Naive thymus-derived CD4-positive, alpha-beta T cell (primary cell): ENCODE measurements around the gene CORO2B. TPM values are rescaled to one million over a fixed set of nuclear protein-coding genes. Genes with fewer than 3 reads are reported as not detected.

ENCODE experiments used
- ATAC-seq: fragments of 150-1000 bp; cut with Tn5 transposase; 2 replicates; pipeline ENCODE4 v1.10.0; 2021; ENCODE audit warnings: mild to moderate bottlenecking, moderate library complexity
- CTCF ChIA-PET: fragments of 350-600 bp; sonication (Branson Sonifier 250); formaldehyde crosslinking; loops from one replicate; lab custom pipeline; 2021; ENCODE audit warnings: antibody characterized with exemption; lab: Charles Lee
- POLR2A ChIA-PET: fragments of 350-600 bp; sonication (Branson Sonifier 250); formaldehyde crosslinking; loops from one replicate; lab custom pipeline; 2021; ENCODE audit warnings: antibody characterized with exemption, inconsistent platforms; lab: Charles Lee
- DNase-seq, 9 donors: peaks; one replicate each; pipeline versions ENCODE4 v3.0.0 to v3.0.0-alpha.2; 2020 to 2022; ENCODE audit warnings: mixed read lengths in 1 of 9
- H3K27ac ChIP-seq: one replicate; pipeline ENCODE4 v1.7.0; 2013; ENCODE audit warnings: mild to moderate bottlenecking, low read depth, low read length, moderate library complexity
- H3K27me3 ChIP-seq, 2 donors: one replicate each; pipeline ENCODE4 v1.7.0; 2013; ENCODE audit warnings: low read length in 2 of 2, mild to moderate bottlenecking in 2 of 2, moderate library complexity in 2 of 2; ENCODE audit not compliant: control insufficient read depth in 2 of 2, insufficient read depth in 2 of 2
- H3K36me3 ChIP-seq, 3 experiments: 1 replicate in 2 of 3; 2 replicates in 1 of 3; pipeline ENCODE4 v1.7.0; 2013; ENCODE audit warnings: low read length in 3 of 3, mild to moderate bottlenecking in 3 of 3, moderate library complexity in 1 of 3; ENCODE audit not compliant: insufficient read depth in 3 of 3, control insufficient read depth in 2 of 3
- H3K4me1 ChIP-seq, 2 donors: one replicate each; pipeline ENCODE4 v1.7.0; 2013; ENCODE audit warnings: low read length in 2 of 2, mild to moderate bottlenecking in 2 of 2, moderate library complexity in 1 of 2; ENCODE audit not compliant: control insufficient read depth in 2 of 2, insufficient read depth in 2 of 2
- H3K4me3 ChIP-seq: 2 replicates; pipeline ENCODE4 v1.7.0; 2013; ENCODE audit warnings: mild to moderate bottlenecking, low read length
- H3K9me3 ChIP-seq, 3 experiments: 1 replicate in 2 of 3; 2 replicates in 1 of 3; pipeline ENCODE4 v1.7.0; 2013; ENCODE audit warnings: low read length in 3 of 3; ENCODE audit not compliant: control insufficient read depth in 2 of 3
- H3K27ac Mint-ChIP-seq, 9 donors: one replicate each; pipeline ENCODE4 v1.8.0; 2020 to 2022; ENCODE audit warnings: mixed read lengths in 9 of 9, mild to moderate bottlenecking in 8 of 9, moderate library complexity in 5 of 9, inconsistent platforms in 2 of 9
- H3K27me3 Mint-ChIP-seq, 5 donors: one replicate each; pipeline ENCODE4 v1.8.0; 2021 to 2022; ENCODE audit warnings: mixed read lengths in 5 of 5, mild to moderate bottlenecking in 1 of 5
- H3K36me3 Mint-ChIP-seq, 5 donors: one replicate each; pipeline ENCODE4 v1.8.0; 2020 to 2022; ENCODE audit warnings: mixed read lengths in 5 of 5, mild to moderate bottlenecking in 3 of 5, inconsistent platforms in 1 of 5
- H3K4me1 Mint-ChIP-seq, 7 donors: one replicate each; pipeline ENCODE4 v1.8.0; 2020 to 2022; ENCODE audit warnings: mixed read lengths in 7 of 7, mild to moderate bottlenecking in 3 of 7, inconsistent platforms in 1 of 7
- H3K4me3 Mint-ChIP-seq, 10 donors: one replicate each; pipeline ENCODE4 v1.8.0; 2020 to 2022; ENCODE audit warnings: mild to moderate bottlenecking in 10 of 10, mixed read lengths in 10 of 10, moderate library complexity in 6 of 10, inconsistent platforms in 2 of 10
- H3K9me3 Mint-ChIP-seq, 11 donors: one replicate each; pipeline ENCODE4 v1.8.0; 2020 to 2022; ENCODE audit warnings: mixed read lengths in 11 of 11, mild to moderate bottlenecking in 4 of 11, inconsistent platforms in 1 of 11, moderate library complexity in 1 of 11
- intact Hi-C, 2 donors: fragments of 100-400 bp; cut with micrococcal nuclease; formaldehyde crosslinking; loops; one replicate each; pipeline ENCODE4 v1.15.1; 2023
- polyA plus RNA-seq, 2 donors: library from polyadenylated mRNA; unstranded; fragments of 300-500 nt; fragmentation: Illumina TruSeq; gene quantifications; one replicate each; pipeline ENCODE4 v1.2.3, GENCODE V29; 2021
- total RNA-seq, 6 experiments: library from RNA in 5 of 6; stranded (reverse) in 5 of 6; gene quantifications; 1 replicate in 5 of 6; 2 replicates in 1 of 6; pipeline ENCODE4 v1.2.3 and lab custom pipeline; 2021 to 2026

CORO2B gene
- total and polyA plus RNA-seq, 7 experiments from 2014 or later = 0.15 TPM; not detected in 6

- Mint-ChIP-seq H3K9me3 (no peaks in the 10 kb centered on the region), H3K36me3 (no peaks in the 10 kb centered on the region), H3K4me3 (no peak overlapping the region), H3K27me3 (peaks cover 0 to 18% (median 0%) of the 10 kb centered on the region in 5 donors), H3K27ac (no peak overlapping the region), H3K4me1 (peaks cover 0 to 7% (median 4%) of the 10 kb centered on the region in 7 donors)
- Histone ChIP-seq H3K36me3 (no peaks in the 10 kb centered on the region), H3K27me3 (no peaks in the 10 kb centered on the region), H3K4me3 (no peak overlapping the region), H3K27ac (no peak overlapping the region), H3K4me1 (no peaks in the 10 kb centered on the region), H3K9me3 (no peaks in the 10 kb centered on the region)
- CTCF ChIA-PET = interaction anchor here (1.2 kb wide), 1 partner anchor 146 kb away, joined by 9 read pairs; no protein-coding TSS in a partner anchor
- intact Hi-C loops = loop anchor here (1.0 kb wide), 3 partner anchors 53 to 145 kb away; no protein-coding TSS in a partner anchor
- DNase-seq = no peak
- no peak for ATAC-seq
- POLR2A ChIA-PET = no interaction called here
Observed at GRCh38 chr15:68729789-68730411, 151.1 kb downstream of the CORO2B start.

GRCh38 chr15:68730471-68730919 lies 151.7 kb downstream of the CORO2B start:
- ChIA-PET CTCF (interaction anchor here (1.9 kb wide), 1 partner anchor 145 kb away, joined by 11 read pairs; no protein-coding TSS in a partner anchor), POLR2A (no interaction called here)
- no peak overlapping the region for H3K27ac Mint-ChIP-seq
- intact Hi-C loops = loop anchor here (1.0 kb wide), 3 partner anchors 53 to 145 kb away; no protein-coding TSS in a partner anchor
- Histone ChIP-seq H3K4me1 (no peaks in the 10 kb centered on the region), H3K27ac (no peak overlapping the region), H3K9me3 (no peaks in the 10 kb centered on the region), H3K36me3 (no peaks in the 10 kb centered on the region), H3K27me3 (no peaks in the 10 kb centered on the region), H3K4me3 (no peak overlapping the region)
- peaks cover 0 to 7% (median 4%) of the 10 kb centered on the region in 7 donors for H3K4me1 Mint-ChIP-seq
- DNase-seq = peak in 6 of 9 donors; percentile 8 to 40 (median 18)
- no peak for ATAC-seq
- H3K27me3 Mint-ChIP-seq = peaks cover 0 to 18% (median 0%) of the 10 kb centered on the region in 5 donors
- no peaks in the 10 kb centered on the region for H3K9me3 Mint-ChIP-seq
- H3K4me3 Mint-ChIP-seq = no peak overlapping the region
- no peaks in the 10 kb centered on the region for H3K36me3 Mint-ChIP-seq

- H3K27ac Mint-ChIP-seq = no peak overlapping the region
- intact Hi-C loops = loop anchor here (1.0 kb wide), 3 partner anchors 52 to 144 kb away; no protein-coding TSS in a partner anchor
Observed at GRCh38 chr15:68730976-68731897, 152.4 kb downstream of the CORO2B start.

GRCh38 chr15:68732451-68732850 lies 153.7 kb downstream of the CORO2B start:
- no peak for DNase-seq
- CTCF ChIA-PET = interaction anchor here (1.2 to 1.9 kb wide), 3 partner anchors 22 to 143 kb away, joined by 3 to 11 read pairs (median 3); no protein-coding TSS in a partner anchor
- H3K4me1 ChIP-seq = no peaks in the 10 kb centered on the region

More at GRCh38 chr15:68730976-68731897, 152.4 kb downstream of the CORO2B start:
- POLR2A ChIA-PET = no interaction called here
- Histone ChIP-seq H3K27me3 (no peaks in the 10 kb centered on the region), H3K4me1 (no peaks in the 10 kb centered on the region), H3K9me3 (no peaks in the 10 kb centered on the region), H3K36me3 (no peaks in the 10 kb centered on the region), H3K4me3 (no peak overlapping the region), H3K27ac (no peak overlapping the region)
- ATAC-seq = no peak
- H3K36me3 Mint-ChIP-seq = no peaks in the 10 kb centered on the region
- peaks cover 0 to 15% (median 0%) of the 10 kb centered on the region in 5 donors for H3K27me3 Mint-ChIP-seq
- peaks cover 0 to 7% (median 4%) of the 10 kb centered on the region in 7 donors for H3K4me1 Mint-ChIP-seq
- no peak for DNase-seq
- peaks cover 0 to 4% (median 0%) of the 10 kb centered on the region in 11 donors for H3K9me3 Mint-ChIP-seq
- H3K4me3 Mint-ChIP-seq = no peak overlapping the region
- CTCF ChIA-PET = interaction anchor here (1.3 to 1.9 kb wide), 2 partner anchors 23 to 144 kb away, joined by 3 to 11 read pairs; no protein-coding TSS in a partner anchor

GRCh38 chr15:68733666-68734065 lies 154.9 kb downstream of the CORO2B start:
- ATAC-seq = no peak
- Histone ChIP-seq H3K4me1 (no peaks in the 10 kb centered on the region), H3K27me3 (no peaks in the 10 kb centered on the region), H3K9me3 (no peaks in the 10 kb centered on the region), H3K27ac (no peak overlapping the region), H3K36me3 (no peaks in the 10 kb centered on the region), H3K4me3 (no peak overlapping the region)
- no peak overlapping the region for H3K4me3 Mint-ChIP-seq
- peaks cover 0 to 13% (median 0%) of the 10 kb centered on the region in 5 donors for H3K27me3 Mint-ChIP-seq
- peaks cover 0 to 7% (median 4%) of the 10 kb centered on the region in 7 donors for H3K4me1 Mint-ChIP-seq
- ChIA-PET CTCF (no interaction called here), POLR2A (no interaction called here)
- intact Hi-C loops = no loop called here
- no peaks in the 10 kb centered on the region for H3K36me3 Mint-ChIP-seq
- no peak for DNase-seq
- no peak overlapping the region for H3K27ac Mint-ChIP-seq
- H3K9me3 Mint-ChIP-seq = peaks cover 0 to 4% (median 0%) of the 10 kb centered on the region in 11 donors

More at GRCh38 chr15:68732451-68732850, 153.7 kb downstream of the CORO2B start:
- POLR2A ChIA-PET = no interaction called here
- no peaks in the 10 kb centered on the region for H3K36me3 Mint-ChIP-seq
- H3K27me3 ChIP-seq = no peaks in the 10 kb centered on the region
- peaks cover 0 to 13% (median 0%) of the 10 kb centered on the region in 5 donors for H3K27me3 Mint-ChIP-seq
- H3K27ac ChIP-seq = no peak overlapping the region
- ATAC-seq = no peak
- peaks cover 0 to 7% (median 4%) of the 10 kb centered on the region in 7 donors for H3K4me1 Mint-ChIP-seq
- intact Hi-C loops = no loop called here
- H3K4me3 ChIP-seq = no peak overlapping the region
- H3K4me3 Mint-ChIP-seq = no peak overlapping the region
- H3K9me3 ChIP-seq = no peaks in the 10 kb centered on the region
- no peak overlapping the region for H3K27ac Mint-ChIP-seq
- peaks cover 0 to 4% (median 0%) of the 10 kb centered on the region in 11 donors for H3K9me3 Mint-ChIP-seq
- H3K36me3 ChIP-seq = no peaks in the 10 kb centered on the region

GRCh38 chr15:68734352-68734751 lies 155.6 kb downstream of the CORO2B start:
- CTCF ChIA-PET = no interaction called here
- intact Hi-C loops = no loop called here
- H3K27me3 Mint-ChIP-seq = peaks cover 0 to 13% (median 0%) of the 10 kb centered on the region in 5 donors

More at GRCh38 chr15:68734352-68734751, 155.6 kb downstream of the CORO2B start:
- Histone ChIP-seq H3K27me3 (no peaks in the 10 kb centered on the region), H3K4me3 (no peak overlapping the region), H3K9me3 (no peaks in the 10 kb centered on the region), H3K4me1 (no peaks in the 10 kb centered on the region), H3K36me3 (no peaks in the 10 kb centered on the region), H3K27ac (no peak overlapping the region)
- peaks cover 0 to 7% (median 4%) of the 10 kb centered on the region in 7 donors for H3K4me1 Mint-ChIP-seq
- H3K36me3 Mint-ChIP-seq = no peaks in the 10 kb centered on the region
- peaks cover 0 to 4% (median 0%) of the 10 kb centered on the region in 11 donors for H3K9me3 Mint-ChIP-seq
- POLR2A ChIA-PET = interaction anchor here (0.7 kb wide), 1 partner anchor 79 kb away, joined by 3 read pairs; no protein-coding TSS in a partner anchor
- ATAC-seq = no peak
- H3K4me3 Mint-ChIP-seq = no peak overlapping the region
- H3K27ac Mint-ChIP-seq = no peak overlapping the region
- DNase-seq = no peak
